HG03039 (cell line): ENCODE data around the gene HTT.
"Not testable (repeated sequence)": the region's sequence is repeated elsewhere in the genome, so short reads cannot be mapped to it uniquely, and the experiment has no call there.

Source experiments
- ATAC-seq: cut with Tn5 transposase; IDR thresholded peaks from one replicate; pipeline ENCODE4 v1.9.1; 2021; ENCODE audit warnings: mild to moderate bottlenecking, moderate library complexity; ENCODE audit not compliant: unreplicated experiment

Gene HTT

DNA sequence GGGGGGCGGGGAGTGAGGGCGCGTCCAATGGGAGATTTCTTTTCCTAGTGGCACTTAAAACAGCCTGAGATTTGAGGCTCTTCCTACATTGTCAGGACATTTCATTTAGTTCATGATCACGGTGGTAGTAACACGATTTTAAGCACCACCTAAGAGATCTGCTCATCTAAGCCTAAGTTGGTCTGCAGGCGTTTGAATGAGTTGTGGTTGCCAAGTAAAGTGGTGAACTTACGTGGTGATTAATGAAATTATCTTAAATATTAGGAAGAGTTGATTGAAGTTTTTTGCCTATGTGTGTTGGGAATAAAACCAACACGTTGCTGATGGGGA lies 1.1 kb downstream of the HTT start:
- no peak for ATAC-seq

DNA sequence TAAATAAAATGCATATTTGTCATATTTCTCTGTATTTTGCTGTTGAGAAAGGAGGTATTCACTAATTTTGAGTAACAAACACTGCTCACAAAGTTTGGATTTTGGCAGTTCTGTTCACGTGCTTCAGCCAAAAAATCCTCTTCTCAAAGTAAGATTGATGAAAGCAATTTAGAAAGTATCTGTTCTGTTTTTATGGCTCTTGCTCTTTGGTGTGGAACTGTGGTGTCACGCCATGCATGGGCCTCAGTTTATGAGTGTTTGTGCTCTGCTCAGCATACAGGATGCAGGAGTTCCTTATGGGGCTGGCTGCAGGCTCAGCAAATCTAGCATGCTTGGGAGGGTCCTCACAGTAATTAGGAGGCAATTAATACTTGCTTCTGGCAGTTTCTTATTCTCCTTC lies 3.3 kb downstream of the HTT start:
- ATAC-seq, result no peak

DNA sequence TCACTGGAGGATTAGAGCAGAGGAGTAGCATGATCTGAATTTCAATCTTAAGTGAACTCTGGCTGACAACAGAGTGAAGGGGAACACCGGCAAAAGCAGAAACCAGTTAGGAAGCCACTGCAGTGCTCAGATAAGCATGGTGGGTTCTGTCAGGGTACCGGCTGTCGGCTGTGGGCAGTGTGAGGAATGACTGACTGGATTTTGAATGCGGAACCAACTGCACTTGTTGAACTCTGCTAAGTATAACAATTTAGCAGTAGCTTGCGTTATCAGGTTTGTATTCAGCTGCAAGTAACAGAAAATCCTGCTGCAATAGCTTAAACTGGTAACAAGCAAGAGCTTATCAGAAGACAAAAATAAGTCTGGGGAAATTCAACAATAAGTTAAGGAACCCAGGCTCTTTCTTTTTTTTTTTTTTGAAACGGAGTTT lies 5.2 kb downstream of the HTT start:
- ATAC-seq, result no peak

DNA sequence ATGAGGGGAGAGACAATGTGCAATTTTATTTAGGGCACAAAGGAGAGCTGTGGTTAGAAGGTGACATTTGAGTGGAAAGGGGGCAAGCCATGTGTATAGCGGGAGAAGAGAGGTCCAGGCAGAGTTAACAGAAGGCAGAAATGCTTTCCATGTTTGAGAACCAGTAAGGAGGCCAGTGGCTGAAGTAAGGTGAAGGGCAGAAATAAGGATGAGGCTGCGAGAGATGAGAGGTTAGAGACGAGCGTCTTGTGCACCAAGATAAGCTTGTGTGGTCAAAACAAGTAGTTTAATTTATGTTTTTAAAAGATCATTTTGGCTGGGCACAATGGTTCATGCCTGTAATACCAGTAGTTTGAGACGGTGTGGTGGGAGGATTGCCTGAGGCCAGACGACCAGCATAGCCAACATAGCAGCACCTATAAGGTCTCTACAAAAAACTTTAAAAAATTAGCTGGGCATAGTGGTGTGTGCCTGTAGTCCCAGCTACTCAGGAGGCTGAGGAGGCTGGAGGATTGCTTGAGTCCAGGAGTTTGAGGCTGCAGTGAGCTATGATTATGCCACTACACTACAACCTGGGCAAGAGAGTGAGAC lies 8.5 kb downstream of the HTT start:
- ATAC-seq, result no peak

- ATAC-seq, result no peak
Measured at GRCh38 chr4:3083732-3084131, 9.3 kb downstream of the HTT start.

- ATAC-seq, result no peak
Measured at GRCh38 chr4:3085948-3086670, 11.6 kb downstream of the HTT start.

DNA sequence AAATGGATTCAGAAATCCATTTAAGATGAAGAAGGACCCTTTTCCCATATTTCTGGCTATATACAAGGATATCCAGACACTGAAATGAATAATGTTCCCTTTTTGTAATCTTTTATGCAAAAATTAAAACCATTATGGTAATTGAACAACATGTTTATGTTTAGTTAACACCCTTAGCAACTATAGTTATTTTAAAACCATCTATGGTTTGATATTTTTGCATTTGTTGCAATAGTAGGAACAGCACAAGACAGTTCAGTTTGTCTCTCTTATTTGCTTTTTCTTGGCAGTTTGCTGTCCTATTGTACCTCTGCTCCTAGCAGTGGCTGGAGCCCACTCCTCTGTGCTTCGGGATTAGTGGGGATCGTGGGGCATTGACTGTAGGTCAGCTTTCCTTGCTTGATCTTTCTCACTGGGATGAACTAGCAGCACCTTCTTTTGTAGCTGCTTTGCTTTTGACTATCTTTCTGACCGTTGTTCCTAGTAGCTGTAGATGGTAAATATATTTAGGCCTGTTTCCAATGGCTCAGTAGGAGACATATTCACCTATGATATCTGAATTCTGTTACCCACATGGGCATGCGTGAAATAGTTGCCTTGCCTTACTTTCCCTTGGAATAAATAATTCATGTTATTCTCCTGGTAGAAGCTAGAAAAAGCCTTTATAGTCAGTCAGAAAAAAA lies 12.8 kb downstream of the HTT start:
- ATAC-seq, result no peak

DNA sequence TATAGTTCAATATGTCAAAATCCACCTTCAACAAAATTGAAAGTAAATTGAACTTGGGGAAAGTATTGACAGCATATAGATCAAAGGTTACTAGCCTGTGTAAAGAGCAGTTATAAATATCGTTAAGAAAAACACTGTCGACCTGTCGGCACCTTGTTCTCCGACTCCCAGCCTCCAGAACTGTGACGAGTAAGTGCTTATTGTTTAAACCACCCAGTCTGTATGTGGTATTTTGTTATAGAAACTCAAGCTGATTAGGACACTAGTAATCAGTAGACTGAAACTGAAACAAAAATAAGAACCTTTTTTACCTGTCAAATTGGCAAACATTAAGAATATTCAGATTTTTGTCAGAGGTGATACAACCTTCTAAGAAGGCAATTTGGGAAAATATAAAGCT lies 17.0 kb downstream of the HTT start:
- no peak for ATAC-seq

GRCh38 chr4:3094701-3095100 lies 20.2 kb downstream of the HTT start:
- not testable (repeated sequence) for ATAC-seq

- no peak for ATAC-seq
Measured at GRCh38 chr4:3096202-3096601, 21.7 kb downstream of the HTT start.

DNA sequence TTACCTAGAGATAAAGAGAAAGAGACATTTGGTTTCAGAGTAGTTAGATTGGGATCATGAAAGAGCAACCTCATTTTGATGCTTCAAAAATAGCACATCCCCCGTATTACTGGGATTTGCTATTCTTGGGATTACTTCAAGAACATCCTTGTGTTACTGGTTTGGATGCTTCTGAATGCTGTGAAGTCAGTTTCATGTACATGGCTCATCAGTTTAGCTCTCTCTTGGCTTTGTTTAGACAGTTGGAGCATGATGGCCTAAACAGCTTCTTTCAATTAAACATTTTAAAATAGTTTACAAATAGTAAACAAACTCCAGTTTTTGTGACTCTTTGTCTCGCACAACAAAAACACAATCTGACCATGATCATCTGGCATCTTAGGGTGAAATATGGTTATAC lies 23.9 kb downstream of the HTT start:
- no peak for ATAC-seq

DNA sequence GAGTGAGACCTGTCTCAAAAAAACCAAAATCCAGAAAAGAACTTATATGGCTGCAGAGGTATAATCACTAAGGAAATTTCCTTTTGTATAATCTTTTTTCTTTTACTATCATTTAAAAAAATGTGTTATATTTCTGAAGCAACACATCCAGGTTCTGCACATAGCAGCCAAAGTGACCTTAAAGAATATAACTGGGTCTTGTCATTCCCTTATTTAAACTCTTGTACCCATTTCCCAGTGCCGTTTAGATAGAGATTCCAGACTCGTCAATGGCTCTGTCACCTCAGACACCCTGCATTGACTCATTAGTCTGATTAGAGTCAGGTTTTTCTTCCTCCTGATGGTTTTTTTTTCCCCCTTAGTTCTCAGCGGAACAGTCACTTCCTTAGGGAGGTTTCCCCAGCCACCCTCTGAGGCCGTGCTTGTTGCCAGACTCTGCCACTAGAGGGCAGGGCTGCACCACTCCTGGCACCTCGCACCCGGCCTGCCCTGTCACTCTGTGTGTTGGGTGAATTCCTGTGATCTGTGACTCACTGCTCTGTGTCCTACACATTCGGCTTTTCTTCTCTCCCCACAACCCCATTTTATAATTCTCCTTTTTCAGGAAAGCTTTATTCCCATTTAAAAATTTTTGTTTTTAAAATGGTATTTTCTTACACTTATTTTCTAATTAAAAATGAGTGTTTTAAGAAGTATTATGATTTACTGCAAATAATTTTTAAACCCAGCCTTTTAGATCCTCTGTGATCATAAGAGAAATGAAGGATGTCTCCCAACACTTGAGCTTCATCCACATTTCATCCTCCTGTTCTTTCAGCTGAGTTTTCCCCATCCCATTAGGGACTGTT lies 32.1 kb downstream of the HTT start:
- ATAC-seq, result peak; percentile 89

DNA sequence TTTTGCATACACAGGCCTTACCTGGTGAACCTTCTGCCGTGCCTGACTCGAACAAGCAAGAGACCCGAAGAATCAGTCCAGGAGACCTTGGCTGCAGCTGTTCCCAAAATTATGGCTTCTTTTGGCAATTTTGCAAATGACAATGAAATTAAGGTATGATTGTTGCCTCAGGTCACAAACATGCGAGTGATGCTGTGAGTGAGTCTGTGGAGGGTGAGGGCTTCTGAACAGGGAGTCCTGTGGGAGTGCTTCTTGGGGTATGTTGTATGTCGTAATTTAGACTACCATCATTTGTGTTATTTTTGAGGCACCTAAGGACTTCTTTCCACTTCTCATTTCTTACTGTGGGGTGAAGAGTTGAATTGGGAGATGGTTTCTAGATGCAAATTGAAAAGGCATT lies 32.8 kb downstream of the HTT start:
- ATAC-seq, result no peak

DNA sequence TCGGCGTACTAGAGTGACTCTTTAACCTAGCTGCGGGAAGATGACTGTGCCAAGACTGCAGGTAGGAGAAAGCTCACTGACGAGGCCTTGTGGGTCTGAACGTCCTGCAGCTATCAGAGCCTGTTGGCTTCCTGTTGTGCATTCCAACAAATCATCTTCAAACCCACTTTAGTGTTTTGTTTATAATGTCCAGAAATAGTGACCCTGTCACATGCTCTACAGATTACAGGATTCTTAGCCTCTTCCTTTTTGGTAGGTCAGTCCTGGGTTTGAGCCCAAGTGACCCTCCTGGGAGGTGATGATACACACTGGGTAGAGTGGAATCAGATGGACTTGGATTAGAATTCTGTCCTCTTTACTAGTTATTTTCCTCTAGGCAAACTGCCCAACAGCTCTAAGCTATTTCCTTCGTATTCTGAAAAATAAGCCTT lies 33.2 kb downstream of the HTT start:
- no peak for ATAC-seq

- no peak for ATAC-seq
Measured at GRCh38 chr4:3108211-3108610, 33.7 kb downstream of the HTT start.

GRCh38 chr4:3111461-3111860 lies 37.0 kb downstream of the HTT start:
- no peak for ATAC-seq

- ATAC-seq, result no peak
Measured at GRCh38 chr4:3112201-3112600, 37.7 kb downstream of the HTT start.

GRCh38 chr4:3112609-3113469 lies 38.4 kb downstream of the HTT start:
- no peak for ATAC-seq

- no peak for ATAC-seq
Measured at GRCh38 chr4:3114377-3114776, 39.9 kb downstream of the HTT start.

- ATAC-seq, result no peak
Measured at GRCh38 chr4:3115637-3116270, 41.3 kb downstream of the HTT start.
